ENCODE measurements around the gene NOTCH1. TPM values are rescaled to one million over a fixed set of nuclear protein-coding genes. Genes with fewer than 3 reads are reported as not detected.

The NOTCH1 gene
- total and polyA plus RNA-seq, 2 of the 13 experiments (the other 11 are each of a cell fraction or from before 2014, with no cell fraction given), result 0.09 to 0.35 TPM

- TF ChIP-seq CTCF (CRISPR knock-in tag; IDR thresholded peaks at IDR 0.05), result peak; percentile 96
- TF ChIP-seq TFDP1 (CRISPR knock-in tag; IDR thresholded peaks at IDR 0.05; ENCODE audit: borderline replicate concordance), result no peak
- 0 out of 2 replicates have a peak, but pooled peaks have one; percentile 29 for TF ChIP-seq FOXO1 (CRISPR knock-in tag; IDR thresholded peaks at IDR 0.05)
- TF ChIP-seq LCORL (IDR thresholded peaks at IDR 0.05), result no peak
- TF ChIP-seq LCORL (CRISPR knock-in tag; IDR thresholded peaks at IDR 0.05), result 0 out of 2 replicates have a peak, but pooled peaks have one; percentile 37
- TF ChIP-seq ZNF782 (CRISPR knock-in tag; IDR thresholded peaks at IDR 0.05; ENCODE audit: borderline replicate concordance), result 0 out of 2 replicates have a peak, but pooled peaks have one; percentile 24
- no peak for TF ChIP-seq RXRB (CRISPR knock-in tag; IDR thresholded peaks at IDR 0.05; ENCODE audit: borderline replicate concordance)
- TF ChIP-seq ZNF777 (CRISPR knock-in tag; IDR thresholded peaks at IDR 0.05), result no peak
- TF ChIP-seq NRL (CRISPR knock-in tag; IDR thresholded peaks at IDR 0.05; ENCODE audit: borderline replicate concordance), result 0 out of 2 replicates have a peak, but pooled peaks have one; percentile 32
- no peak for TF ChIP-seq NFATC3 (CRISPR knock-in tag; IDR thresholded peaks at IDR 0.05)
- no peak for TF ChIP-seq FLYWCH1 (CRISPR knock-in tag; IDR thresholded peaks at IDR 0.05)
- TF ChIP-seq RAD21 (CRISPR knock-in tag; IDR thresholded peaks at IDR 0.05), result peak; percentile 95
These were observed 57.3 kb downstream of the NOTCH1 start (continued) for GRCh38 chr9:136488247-136489214.
